Fibroblast of the conjunctiva (primary cell): ENCODE measurements around the gene C6orf132.
"Not testable (repeated sequence)": the region's sequence is repeated elsewhere in the genome, so short reads cannot be mapped to it uniquely, and the experiment has no call there.

ENCODE experiments used
- DNase-seq: peaks from one replicate; pipeline ENCODE4 v3.0.0-alpha.2; 2010; ENCODE audit warnings: low read depth

The C6orf132 gene

DNA sequence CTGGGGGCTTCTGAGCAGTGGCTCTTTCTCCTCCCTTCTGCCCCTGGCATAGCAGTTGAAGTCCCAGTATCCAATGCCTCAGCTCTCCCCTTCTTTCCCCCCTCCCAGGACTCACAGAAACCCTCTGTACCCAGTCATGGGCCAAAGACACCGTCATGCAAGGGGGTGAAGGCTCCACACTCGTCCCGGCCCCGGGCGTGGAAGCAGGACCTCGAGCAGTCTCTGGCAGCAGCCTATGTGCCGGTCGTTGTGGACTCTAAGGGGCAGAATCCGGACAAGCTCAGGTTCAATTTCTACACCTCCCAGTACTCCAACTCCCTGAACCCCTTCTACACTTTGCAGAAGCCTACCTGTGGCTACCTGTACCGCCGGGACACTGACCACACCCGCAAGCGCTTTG lies 20.4 kb upstream of the C6orf132 start:
- DNase-seq, result no peak

DNA sequence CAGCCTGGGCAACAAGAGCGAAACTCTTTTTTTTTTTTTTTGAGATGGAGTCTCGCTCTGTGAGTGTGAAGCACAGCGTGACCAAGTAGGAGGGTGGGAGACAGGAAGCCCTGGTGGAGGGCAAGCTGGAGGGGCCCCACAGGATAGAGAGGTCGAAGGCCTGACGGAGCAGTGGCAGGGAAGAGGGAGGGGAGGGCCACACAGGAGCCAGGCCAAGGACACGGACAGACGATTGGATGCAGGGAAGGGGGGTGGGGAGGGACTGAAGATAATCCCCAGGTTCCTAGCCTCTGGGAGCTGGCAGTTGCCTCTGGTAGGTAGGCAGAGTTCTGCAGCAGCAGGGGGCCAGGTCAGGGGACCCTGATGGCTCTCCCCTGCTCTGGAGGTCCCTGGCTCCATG lies 20.0 kb upstream of the C6orf132 start:
- DNase-seq, result no peak

DNA sequence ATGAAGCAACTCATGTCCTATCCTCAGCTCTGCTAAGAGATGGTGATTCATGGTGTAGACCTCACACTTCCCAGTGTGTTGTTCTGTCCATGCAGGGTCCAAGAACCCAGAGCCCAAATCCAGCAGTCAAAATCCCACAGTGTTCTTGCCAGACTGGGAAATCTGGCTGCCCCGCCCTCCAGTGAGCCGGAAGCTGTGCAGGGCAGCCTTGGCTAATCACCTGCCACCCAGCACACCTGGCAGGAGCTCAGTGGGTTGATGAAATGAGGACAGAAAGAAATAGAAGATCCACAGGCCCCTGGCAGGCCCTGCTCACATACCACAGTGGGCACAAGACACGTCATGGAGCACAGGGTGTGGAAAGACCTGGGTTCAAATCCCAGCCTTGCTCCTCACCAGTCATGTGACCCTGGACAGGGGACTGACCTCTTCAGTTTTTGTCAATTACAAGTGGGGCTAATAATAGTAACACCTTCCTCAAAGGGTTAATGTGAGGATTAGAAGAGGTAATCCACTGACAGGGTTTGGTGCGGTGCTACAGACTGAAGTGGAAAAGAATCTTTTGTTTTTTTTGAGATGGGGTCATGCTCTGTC lies 17.1 kb upstream of the C6orf132 start:
- DNase-seq, result no peak

DNA sequence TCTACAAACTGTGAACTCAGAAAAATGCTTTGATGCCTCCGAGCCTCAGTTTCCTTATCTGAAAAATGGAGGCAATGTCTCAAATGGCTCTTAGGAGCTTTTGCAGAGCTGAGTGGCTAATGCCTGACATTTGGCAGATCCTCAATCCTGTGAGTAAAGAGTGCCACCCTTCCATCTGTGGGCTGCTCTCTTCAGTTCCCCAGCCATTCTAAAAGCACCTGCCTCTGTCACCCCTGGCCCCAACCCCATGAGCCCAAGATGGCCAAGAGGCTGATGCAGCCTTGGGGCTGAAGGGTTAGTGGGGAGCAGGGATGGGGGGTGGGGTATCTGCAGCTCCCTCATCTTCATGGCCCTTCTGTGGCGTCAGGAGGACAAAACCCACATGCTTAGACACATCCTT lies 16.2 kb upstream of the C6orf132 start:
- no peak for DNase-seq

DNA sequence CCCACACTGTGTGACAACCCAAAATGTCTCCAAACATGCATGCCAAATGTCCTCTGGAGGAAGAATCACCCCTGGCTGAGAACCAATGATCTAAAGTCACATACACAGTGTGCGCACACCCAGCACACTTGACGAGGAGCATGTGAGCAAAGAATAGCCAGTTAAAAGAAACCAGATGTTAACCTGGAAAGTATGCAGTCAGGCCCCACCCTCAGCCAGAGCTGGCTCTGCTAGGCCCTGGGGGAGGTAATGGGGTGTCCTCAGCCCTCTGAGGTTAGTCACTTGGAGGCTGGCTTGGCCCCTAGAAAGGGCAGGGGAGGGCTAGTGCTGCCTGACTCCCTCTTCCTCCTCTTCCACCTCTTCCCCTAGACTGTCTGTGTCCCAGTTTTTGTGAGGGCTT lies 15.6 kb upstream of the C6orf132 start:
- DNase-seq, result peak; percentile 30

DNA sequence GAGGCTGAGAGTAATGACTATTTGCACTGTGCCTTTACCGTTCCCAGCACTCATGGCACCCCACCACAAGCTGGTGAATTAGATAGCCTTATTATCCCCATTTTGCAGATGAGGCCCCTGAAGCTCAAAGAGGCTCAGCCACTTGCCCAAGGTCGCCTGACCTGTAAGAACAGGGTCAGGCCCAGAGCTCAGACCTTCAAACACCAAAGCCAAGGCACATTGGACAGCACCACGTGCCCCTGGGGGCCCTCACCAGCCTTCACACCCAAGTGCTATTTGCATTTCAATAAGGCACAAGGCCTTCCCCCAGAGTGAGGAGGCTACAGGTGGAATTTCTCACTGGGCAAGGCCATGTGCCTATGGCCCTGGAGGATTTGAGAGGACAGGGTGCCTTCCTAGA lies 14.2 kb upstream of the C6orf132 start:
- DNase-seq, result no peak

DNA sequence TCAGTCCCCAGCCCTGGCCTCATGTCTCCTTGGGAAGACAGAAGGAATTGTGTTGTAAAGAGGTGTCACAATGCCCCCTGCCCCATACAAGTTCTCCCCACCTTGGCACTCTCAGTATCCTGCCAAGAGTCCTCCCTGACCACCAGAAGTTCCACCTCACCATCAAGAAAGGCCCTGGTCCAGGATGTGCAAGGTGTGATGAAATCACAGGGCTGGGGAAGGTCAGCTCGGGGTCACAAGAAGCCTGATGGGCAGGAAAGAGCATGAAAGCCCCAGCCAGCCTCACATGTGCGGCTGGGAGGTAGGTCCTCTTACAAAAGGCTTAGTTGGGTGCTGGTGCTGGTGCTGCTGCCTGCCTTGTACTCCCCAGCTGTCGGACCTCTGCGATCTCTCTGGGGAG lies 12.9 kb upstream of the C6orf132 start:
- DNase-seq, result no peak

DNA sequence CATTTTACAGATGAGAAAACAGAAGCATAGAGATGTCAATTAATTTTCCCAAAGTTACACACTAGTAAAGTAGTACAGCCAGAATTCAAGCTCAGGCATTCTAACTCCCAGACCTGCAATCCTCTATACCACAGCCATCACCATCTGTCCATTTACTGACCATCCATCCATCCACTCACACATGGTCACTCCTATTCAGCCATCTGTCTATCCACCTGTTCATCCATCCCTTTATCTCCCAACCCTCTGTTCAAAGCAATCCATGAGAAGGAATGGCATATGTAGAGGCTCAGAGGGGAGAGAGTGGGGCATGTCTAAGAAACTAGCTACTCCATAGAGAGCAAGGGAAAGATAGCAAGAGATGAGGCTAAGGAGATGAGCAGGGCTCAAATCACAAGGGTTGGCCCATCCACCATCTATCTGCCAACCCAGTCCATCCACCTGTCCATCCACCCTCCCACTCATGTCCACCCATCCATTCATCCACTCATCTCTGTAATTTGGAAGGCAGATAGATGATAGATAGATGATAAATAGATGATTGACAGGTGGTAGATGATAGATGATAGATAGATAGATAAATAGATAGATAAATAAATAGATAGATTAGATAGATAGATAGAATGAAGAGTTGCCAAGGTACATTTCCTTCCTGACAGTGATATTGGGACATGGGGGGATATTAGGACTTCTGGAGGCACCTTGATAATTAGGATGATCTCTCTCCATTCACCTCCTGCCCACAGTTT lies 12.2 kb upstream of the C6orf132 start:
- no peak for DNase-seq

DNA sequence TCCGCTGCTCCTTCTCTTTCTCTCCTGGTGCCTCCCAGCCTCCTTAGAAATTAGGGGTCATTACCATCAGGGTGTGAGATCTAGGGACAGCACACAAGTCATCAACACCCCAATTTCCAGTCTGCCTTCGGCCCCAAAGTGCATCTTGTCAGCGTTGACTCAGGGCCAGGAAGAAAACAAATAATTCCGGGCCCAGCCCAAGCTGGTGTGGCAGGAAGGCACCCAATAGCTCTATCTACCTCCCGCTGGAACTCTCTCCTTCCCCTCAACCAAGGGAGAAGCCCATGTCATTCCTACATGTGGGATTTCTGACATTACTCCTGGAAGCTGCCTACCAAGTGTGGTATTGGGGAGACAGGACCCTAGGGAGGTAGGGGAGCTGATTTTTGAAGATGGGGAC lies 11.5 kb upstream of the C6orf132 start:
- no peak for DNase-seq

DNA sequence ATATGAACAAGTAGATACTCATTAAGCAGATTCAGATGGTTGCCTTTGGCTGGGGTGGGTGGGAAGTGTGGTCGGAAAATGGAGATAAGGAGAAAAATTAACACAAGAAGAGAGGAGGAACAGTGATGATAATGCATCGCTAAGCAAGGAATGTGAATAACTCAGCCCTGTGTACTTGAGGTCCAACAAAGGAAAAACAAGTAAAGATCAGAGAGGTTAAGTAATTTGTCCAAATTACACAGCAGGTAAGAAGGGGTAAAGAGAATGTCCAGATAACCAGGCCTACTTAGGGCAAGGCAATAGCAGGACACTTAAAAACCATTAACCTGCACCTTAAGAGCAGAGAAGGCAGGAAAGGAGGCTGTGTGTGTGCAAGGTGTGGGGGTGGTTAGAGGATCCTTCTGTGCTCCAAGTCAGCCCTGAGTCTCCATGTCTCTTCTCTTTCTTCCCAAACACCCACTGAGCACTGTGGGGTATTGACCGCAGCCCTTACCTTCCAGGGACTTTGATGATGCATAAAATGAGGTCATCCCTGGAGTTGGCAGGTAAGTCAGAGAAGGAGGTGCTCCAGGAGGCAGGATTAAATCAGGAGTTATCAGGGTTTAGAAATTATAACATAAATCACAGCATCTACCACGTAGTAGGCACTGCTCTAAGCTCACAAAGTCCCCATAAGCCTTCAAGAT lies 10.3 kb upstream of the C6orf132 start:
- not testable (repeated sequence) for DNase-seq

DNA sequence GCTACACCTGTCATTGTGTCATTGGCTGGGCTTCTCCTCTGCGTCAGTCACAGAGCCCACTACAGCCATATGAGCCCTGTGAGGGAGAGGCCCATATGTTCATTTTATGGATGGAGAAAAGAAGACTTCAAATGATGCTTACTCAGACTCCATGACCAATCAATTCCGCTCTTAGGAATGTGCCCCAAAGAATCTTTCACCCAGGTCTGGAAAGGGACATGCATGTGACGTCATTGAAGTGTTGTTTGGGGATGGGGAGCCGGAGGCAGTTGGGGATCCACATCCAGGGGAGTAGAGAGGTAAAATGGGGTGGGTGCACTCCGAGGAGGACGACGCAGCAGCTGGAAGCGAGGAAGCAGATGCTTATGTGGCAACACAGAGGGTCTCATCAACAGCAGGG lies 9.6 kb upstream of the C6orf132 start:
- DNase-seq, result no peak

DNA sequence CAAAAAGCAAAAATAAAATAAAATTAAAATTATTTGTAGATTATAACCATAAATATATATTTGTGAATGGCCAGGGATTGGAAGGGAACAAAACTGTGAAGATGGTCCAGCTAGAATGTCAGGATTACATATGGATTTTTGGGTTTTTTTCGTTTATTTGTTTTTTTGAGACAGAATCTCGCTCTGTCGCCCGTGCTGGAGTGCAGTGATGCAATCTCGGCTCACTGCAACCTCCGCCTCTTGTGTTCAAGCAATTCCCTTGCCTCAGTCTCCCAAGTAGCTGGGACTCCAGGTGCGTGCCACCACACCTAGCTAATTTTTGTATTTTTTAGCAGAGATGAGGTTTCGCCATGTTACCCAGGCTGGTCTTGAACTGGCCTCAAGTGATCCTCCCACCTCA lies 7.8 kb upstream of the C6orf132 start:
- no peak for DNase-seq

DNA sequence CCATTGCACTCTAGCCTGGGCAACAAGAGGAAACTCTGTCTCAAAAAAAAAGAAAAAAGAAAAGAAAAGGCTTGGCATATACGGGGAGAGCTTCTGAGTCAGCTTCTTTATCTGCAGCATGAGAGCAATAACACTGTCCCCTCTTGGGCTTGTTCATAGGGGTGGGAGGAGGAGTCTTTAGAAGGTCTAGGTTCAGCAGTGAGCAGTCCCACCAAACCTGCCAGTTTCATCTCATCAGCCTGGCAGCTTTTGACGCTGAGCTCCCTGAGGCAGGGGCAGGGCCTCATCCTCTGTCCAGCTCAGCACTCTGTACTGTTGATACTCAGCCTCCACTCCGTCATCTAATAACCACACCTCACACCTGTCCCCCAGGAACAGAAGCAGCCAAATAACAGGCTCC lies 5.6 kb upstream of the C6orf132 start:
- DNase-seq, result no peak

DNA sequence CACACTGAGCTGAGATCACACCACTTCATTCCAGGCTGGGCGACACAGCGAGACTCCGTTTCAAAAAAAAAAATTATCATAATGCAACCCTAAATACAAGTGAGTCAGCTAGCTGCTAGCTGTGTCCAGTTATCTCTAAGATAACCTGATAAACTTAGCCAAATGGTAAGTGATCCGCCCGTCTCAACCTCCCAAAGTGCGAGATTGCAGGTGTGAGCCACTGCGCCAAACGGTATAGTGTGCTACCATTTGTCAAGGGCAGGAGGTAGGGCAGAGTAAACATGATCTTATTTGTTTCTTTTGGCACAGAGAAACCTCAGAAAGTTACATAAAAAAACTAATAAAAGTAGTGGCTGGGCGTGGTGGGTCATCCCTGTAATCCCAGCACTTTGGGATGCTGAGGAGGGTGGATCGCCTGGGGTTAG lies 4.7 kb upstream of the C6orf132 start:
- DNase-seq, result no peak

DNA sequence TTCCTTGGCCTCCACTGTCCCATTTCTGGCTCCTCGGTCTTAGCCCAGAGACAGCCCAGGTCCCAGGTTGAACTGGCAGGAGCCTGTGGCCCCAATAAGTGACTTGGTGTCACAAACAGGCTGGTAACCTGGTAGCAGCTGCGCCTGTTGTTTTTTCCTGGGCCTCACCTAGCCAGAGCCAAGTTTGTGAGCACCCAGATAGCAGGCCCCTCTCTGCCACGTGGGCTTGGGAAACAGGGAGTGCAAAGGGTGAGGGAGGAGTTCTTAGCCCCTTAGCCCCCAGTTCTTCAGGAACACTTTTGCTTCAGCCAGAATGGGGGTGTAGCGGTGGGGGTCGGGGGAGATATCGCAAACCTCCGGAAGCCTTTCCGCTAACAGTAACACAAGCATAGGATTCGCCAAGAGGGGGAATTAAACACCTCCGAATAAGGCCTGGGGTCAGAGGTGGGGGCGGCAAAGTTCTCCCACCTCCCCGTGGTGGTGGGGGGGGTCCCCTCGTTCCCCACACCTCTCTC lies 760 bp downstream of the C6orf132 start:
- DNase-seq, result no peak

DNA sequence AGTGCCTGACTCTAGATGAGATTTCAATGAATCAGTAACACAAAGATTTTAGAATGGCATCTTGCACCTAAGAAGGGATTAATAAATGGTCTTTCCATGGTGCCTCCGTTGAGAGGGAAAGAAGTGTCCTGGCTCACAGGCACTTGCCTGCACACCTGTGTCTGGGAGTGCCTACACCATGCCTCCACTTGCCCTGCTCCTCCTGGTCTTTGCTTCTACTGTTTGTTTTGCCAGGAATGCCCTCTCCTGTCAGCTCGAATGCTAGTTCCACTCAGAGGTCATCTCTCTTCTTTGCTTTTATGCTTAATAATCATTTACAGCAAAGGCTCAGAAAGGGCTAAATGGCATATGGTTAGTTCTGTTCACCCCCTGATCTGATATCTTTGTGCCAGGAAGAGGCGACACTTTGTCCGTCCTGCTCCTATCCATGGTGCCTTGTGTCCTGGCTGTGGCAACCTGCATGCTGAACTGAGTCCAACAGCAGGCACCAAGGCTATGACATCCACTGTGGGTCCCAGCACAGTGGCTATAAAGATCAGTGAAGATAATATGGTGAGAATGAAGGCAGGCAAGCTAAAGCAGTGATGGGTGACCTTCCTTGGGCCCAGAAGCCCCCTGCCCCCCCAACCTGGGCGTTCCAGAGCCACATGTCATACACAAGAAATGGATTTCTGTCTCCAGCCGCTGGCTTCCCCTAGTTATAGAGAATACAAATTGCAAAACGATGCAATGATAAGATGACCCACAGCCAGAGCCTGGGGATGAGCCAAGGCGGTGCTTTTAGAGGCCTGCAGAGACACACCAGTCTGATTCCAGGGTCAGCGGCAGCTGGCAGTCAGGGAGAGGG lies 1.4 kb downstream of the C6orf132 start:
- no peak for DNase-seq

DNA sequence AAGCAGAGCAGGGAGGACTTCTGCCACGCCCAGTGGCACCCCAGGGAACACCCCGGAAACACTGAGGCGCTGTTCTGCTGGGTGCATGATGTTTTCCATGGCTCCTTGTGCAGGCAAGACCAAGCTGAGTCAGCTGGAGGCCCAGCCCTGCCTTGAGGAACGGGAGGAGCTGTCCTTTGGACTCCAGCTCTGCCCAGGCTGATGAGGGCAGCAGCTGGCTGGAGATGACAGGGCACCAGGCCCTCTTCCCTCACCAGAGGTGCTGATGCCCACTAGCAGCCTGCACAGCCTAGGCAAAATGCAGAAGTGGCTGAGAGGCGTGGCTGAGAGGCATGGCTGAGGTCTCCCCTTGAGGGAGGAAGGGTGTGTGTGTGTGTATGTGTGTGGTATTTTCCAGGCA lies 2.4 kb downstream of the C6orf132 start:
- DNase-seq, result no peak

DNA sequence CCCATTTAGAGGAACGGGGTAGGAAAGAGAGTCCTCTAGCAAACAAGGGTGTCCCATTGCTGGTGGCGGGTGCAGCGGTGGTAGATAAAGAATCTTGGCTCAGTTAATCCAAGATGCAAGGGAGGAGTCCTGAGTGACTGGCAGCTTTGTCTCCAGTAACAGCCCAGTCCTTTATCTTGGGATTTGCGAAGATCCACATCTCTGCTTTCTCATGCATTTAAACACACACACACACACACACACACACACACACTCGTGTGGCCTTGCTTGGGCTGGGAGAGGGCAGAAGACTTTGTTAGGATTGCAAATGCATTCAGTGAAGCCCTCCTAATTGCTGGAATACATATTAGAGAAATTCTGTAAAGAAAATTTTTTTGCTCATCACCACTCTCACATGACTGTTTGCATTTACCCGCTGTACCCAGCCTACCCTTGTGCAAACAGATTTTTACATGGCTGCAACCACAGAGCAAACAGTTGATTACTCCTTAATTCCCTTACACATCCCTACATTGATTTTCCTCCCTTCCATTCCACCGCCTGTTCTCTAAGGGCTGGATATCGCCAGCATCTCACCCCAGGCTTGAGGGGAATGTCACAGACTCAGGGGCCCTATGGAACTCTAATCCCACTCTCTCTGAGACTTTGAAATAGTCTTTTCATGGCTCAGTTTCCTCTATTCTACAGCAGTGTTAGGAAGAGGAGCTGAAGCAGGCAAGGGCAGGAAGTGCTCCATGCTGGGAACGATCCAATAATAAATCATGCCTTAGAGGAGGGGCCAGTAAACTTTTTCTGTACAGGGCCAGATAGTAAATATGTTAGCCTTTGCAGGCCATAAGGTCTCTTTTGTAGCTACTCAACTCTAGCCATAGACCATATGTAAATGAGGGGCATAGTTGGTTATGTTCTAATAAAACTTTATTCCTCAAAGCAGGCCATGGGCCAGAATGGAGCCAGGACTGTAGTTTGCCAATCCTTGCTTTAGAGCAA lies 3.5 kb downstream of the C6orf132 start:
- DNase-seq, result no peak

DNA sequence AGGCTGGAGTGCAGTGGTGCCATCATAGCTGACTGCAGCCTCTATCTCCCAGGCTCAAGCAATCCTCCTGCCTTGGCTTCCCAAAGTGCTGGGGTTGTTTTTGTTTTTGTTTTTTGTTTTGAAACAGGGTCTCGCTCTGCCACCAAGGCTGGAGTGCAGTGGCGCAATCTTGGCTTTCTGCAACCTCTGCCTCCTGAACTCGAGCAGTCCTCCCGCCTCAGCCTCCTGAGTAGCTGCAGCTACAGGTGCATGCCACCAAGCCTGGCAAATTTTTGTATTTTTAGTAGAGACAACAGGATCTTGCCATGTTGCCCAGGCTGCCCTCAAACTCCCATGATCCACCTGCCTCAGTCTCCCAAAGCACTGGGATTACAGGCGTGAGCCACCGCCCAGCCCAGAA lies 4.2 kb downstream of the C6orf132 start:
- DNase-seq, result no peak

DNA sequence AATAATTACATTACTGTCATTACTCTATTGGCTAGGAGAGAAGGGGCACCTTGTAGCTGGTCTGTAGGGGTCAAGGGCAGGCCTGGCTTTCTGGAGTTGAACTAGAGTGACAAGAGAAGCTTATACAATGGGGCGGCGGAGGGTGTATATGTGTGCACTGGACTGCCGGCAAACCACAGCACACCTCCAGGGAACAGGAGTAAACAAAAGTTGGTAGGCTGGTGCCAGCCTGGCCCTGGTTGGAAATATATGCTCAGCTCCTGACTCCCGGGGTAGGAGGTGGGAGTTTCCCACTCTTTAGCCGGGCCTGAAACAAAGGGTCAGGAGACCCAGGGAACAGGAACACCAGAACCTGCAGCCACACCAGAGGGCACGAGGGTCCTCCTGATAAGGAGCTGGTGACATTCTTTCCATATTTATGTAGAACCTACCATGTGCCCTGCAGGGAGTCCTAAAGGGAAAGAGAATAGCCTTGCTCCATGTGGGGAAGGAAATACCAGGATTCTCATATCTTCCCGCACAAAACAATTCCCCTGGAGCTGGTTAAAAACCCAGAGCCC lies 5.1 kb downstream of the C6orf132 start:
- DNase-seq, result no peak
